SU-DHL-6 (cell line): ENCODE data around the gene LRIG3.

Experiments
- CTCF ChIP-seq: fragments of 200-600 bp; sonication (generic); IDR thresholded peaks from one replicate; pipeline ENCODE4 v1.5.1; 2017; ENCODE audit warnings: antibody characterized with exemption, mild to moderate bottlenecking, low read length, moderate library complexity; ENCODE audit not compliant: insufficient read depth, poor library complexity, severe bottlenecking
- EZH2phosphoT487 ChIP-seq: fragments of 200-600 bp; sonication (generic), shearing (Covaris generic); conservative IDR thresholded peaks from 2 replicates; pipeline ENCODE4 v1.6.1; 2018; ENCODE audit warnings: mild to moderate bottlenecking, antibody characterized with exemption, low read length, moderate library complexity, mixed read lengths

GRCh38 chr12:58916161-58916621 lies 4.1 kb downstream of the LRIG3 start:
- TF ChIP-seq CTCF (no peak), EZH2phosphoT487 (no peak)
